ENCODE data around the gene TRIM6.
"Not testable (repeated sequence)": the region's sequence is repeated elsewhere in the genome, so short reads cannot be mapped to it uniquely, and the experiment has no call there.

The TRIM6 gene

GRCh38 chr11:5655474-5655873 is 59.0 kb downstream of the TRIM6 start:
- no peak overlapping the region for H3K27ac ChIP-seq
- no peak overlapping the region for H3K4me3 ChIP-seq

- H3K27ac ChIP-seq, H3K4me3 ChIP-seq: not testable (repeated sequence)
Observed at GRCh38 chr11:5656956-5657355, 60.5 kb downstream of the TRIM6 start.

- Histone ChIP-seq H3K27ac (no peak overlapping the region), H3K4me3 (no peak overlapping the region)
Observed at GRCh38 chr11:5658318-5658717, 61.9 kb downstream of the TRIM6 start.
